Measurements from ENCODE around the gene ASCL5. TPM values are rescaled to one million over a fixed set of nuclear protein-coding genes. Genes with fewer than 3 reads are reported as not detected.
A peak's percentile ranks its signal among the peaks of the same experiment; 100 is the strongest.

The ASCL5 gene
- total and polyA plus RNA-seq, 4 donors: 0.01 to 0.25 (median 0.14) TPM; not detected in 1

- TF ChIP-seq, protein P1, sequence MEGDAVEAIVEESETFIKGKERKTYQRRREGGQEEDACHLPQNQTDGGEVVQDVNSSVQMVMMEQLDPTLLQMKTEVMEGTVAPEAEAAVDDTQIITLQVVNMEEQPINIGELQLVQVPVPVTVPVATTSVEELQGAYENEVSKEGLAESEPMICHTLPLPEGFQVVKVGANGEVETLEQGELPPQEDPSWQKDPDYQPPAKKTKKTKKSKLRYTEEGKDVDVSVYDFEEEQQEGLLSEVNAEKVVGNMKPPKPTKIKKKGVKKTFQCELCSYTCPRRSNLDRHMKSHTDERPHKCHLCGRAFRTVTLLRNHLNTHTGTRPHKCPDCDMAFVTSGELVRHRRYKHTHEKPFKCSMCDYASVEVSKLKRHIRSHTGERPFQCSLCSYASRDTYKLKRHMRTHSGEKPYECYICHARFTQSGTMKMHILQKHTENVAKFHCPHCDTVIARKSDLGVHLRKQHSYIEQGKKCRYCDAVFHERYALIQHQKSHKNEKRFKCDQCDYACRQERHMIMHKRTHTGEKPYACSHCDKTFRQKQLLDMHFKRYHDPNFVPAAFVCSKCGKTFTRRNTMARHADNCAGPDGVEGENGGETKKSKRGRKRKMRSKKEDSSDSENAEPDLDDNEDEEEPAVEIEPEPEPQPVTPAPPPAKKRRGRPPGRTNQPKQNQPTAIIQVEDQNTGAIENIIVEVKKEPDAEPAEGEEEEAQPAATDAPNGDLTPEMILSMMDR (IDR thresholded peaks at IDR 0.05; ENCODE audit: control extremely low read depth, extremely low read depth): no peak
- DNase-seq: no peak
- peaks cover 9 to 45% (median 33%) of the 10 kb centered on the region in 4 donors for H3K36me3 ChIP-seq (ENCODE audit: control insufficient read depth in 4 of 4, insufficient read depth in 4 of 4, low read length in 4 of 4)
- H3K4me1 ChIP-seq (ENCODE audit: control insufficient read depth in 5 of 5, insufficient read depth in 5 of 5, low read length in 5 of 5): peaks cover 0 to 2% (median 0%) of the 10 kb centered on the region in 5 donors
- H3K9me3 ChIP-seq (ENCODE audit: control insufficient read depth in 4 of 4, insufficient read depth in 3 of 4, low read length in 3 of 4): peaks cover 0 to under 1% (median 0%) of the 10 kb centered on the region in 4 donors
- no peak overlapping the region for H3K27ac ChIP-seq (ENCODE audit: low read depth in 1 of 2, low read length in 1 of 2)
- WGBS, 2 donors: 84 to 89% methylated on average over 8 of the region's 8 CpGs
- H3K4me3 ChIP-seq: no peak overlapping the region
- no peaks in the 10 kb centered on the region for H3K27me3 ChIP-seq (ENCODE audit: control insufficient read depth in 3 of 3, insufficient read depth in 3 of 3, low read length in 2 of 3)
- ATAC-seq (ENCODE audit: insufficient read depth, low FRiP score): no peak
- no peak overlapping the region for H3K9ac ChIP-seq (ENCODE audit: insufficient read depth in 1 of 2, low read length in 2 of 2)
These were observed 9.5 kb upstream of the ASCL5 start for GRCh38 chr1:201136355-201137023.

GRCh38 chr1:201134405-201134804 lies 7.4 kb upstream of the ASCL5 start:
- ATAC-seq (ENCODE audit: insufficient read depth, low FRiP score) (no peak), DNase-seq (no peak)
- TF ChIP-seq, protein P1 (IDR thresholded peaks at IDR 0.05; ENCODE audit: control extremely low read depth, extremely low read depth): no peak
- no peaks in the 10 kb centered on the region for H3K27me3 ChIP-seq (ENCODE audit: control insufficient read depth in 3 of 3, insufficient read depth in 3 of 3, low read length in 2 of 3)
- peaks cover 0 to 2% (median 0%) of the 10 kb centered on the region in 4 donors for H3K9me3 ChIP-seq (ENCODE audit: control insufficient read depth in 4 of 4, insufficient read depth in 3 of 4, low read length in 3 of 4)
- 94 to 95% methylated on average over 6 of the region's 6 CpGs for WGBS, 2 donors
- no peak overlapping the region for H3K27ac ChIP-seq (ENCODE audit: low read depth in 1 of 2, low read length in 1 of 2)
- H3K9ac ChIP-seq (ENCODE audit: insufficient read depth in 1 of 2, low read length in 2 of 2): no peak overlapping the region
- H3K36me3 ChIP-seq (ENCODE audit: control insufficient read depth in 4 of 4, insufficient read depth in 4 of 4, low read length in 4 of 4): peaks cover 9 to 33% (median 20%) of the 10 kb centered on the region in 4 donors
- no peak overlapping the region for H3K4me3 ChIP-seq
- peaks cover 0 to 2% (median 0%) of the 10 kb centered on the region in 5 donors for H3K4me1 ChIP-seq (ENCODE audit: control insufficient read depth in 5 of 5, insufficient read depth in 5 of 5, low read length in 5 of 5)

DNA sequence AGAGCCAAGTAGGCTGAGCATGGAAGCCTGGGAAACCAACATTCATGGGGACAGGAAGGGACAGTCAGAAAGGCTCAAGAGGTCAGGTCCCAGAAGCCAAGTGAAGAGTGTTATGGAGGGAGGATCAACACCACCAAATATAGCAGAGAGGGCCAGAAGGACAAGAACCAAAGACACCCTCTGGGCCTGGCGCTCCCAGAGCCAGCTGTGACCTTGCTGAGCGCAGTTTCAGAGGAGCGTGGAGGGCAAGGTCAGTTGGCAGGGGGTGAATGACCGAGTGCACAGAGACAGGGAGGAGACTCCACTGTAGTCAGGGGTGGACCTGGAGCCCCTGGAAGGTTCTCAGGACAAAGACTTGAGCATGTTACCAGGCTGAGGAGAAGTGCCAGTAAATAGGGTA lies 4.4 kb upstream of the ASCL5 start:
- TF ChIP-seq, protein P1 (IDR thresholded peaks at IDR 0.05; ENCODE audit: control extremely low read depth, extremely low read depth): no peak
- Histone ChIP-seq H3K4me3 (no peak overlapping the region), H3K36me3 (ENCODE audit: control insufficient read depth in 4 of 4, insufficient read depth in 4 of 4, low read length in 4 of 4) (peaks cover 1 to 16% (median 12%) of the 10 kb centered on the region in 4 donors), H3K9me3 (ENCODE audit: control insufficient read depth in 4 of 4, insufficient read depth in 3 of 4, low read length in 3 of 4) (peaks cover 0 to 2% (median 0%) of the 10 kb centered on the region in 4 donors), H3K9ac (ENCODE audit: insufficient read depth in 1 of 2, low read length in 2 of 2) (no peak overlapping the region), H3K27me3 (ENCODE audit: control insufficient read depth in 3 of 3, insufficient read depth in 3 of 3, low read length in 2 of 3) (no peaks in the 10 kb centered on the region), H3K27ac (ENCODE audit: low read depth in 1 of 2, low read length in 1 of 2) (no peak overlapping the region), H3K4me1 (ENCODE audit: control insufficient read depth in 5 of 5, insufficient read depth in 5 of 5, low read length in 5 of 5) (no peaks in the 10 kb centered on the region)
- 73 to 76% methylated on average over 4 of the region's 4 CpGs for WGBS, 2 donors
- DNase-seq: peak in 1 of 3 donors; percentile 14
- ATAC-seq (ENCODE audit: insufficient read depth, low FRiP score): no peak

Data from lung (tissue), 12 donors.